ENCODE data around the gene CHCHD3.

The CHCHD3 gene

GRCh38 chr7:132755538-132756483 is 326.1 kb downstream of the CHCHD3 start (continued):
- TF ChIP-seq ZC3H10 (CRISPR knock-in tag; IDR thresholded peaks at IDR 0.05) = no peak

- TF ChIP-seq CSRNP3 (CRISPR knock-in tag; IDR thresholded peaks at IDR 0.05) (no peak), GLIS3 (CRISPR knock-in tag; IDR thresholded peaks at IDR 0.05) (no peak), POU6F1 (CRISPR knock-in tag; IDR thresholded peaks at IDR 0.05; ENCODE audit: borderline replicate concordance, low read depth) (no peak), CSDC2 (CRISPR knock-in tag; IDR thresholded peaks at IDR 0.05) (no peak), OSR1 (CRISPR knock-in tag; IDR thresholded peaks at IDR 0.05) (no peak), PATZ1 (CRISPR knock-in tag; IDR thresholded peaks at IDR 0.05; ENCODE audit: borderline replicate concordance) (no peak), ZFP30 (CRISPR knock-in tag; IDR thresholded peaks at IDR 0.05) (no peak), BACH2 (CRISPR knock-in tag; IDR thresholded peaks at IDR 0.05; ENCODE audit: borderline replicate concordance) (no peak), ZNF8 (CRISPR knock-in tag; IDR thresholded peaks at IDR 0.05) (no peak)
- ATAC-seq = no peak
These were observed 329.5 kb downstream of the CHCHD3 start for GRCh38 chr7:132752431-132752830.

DNA sequence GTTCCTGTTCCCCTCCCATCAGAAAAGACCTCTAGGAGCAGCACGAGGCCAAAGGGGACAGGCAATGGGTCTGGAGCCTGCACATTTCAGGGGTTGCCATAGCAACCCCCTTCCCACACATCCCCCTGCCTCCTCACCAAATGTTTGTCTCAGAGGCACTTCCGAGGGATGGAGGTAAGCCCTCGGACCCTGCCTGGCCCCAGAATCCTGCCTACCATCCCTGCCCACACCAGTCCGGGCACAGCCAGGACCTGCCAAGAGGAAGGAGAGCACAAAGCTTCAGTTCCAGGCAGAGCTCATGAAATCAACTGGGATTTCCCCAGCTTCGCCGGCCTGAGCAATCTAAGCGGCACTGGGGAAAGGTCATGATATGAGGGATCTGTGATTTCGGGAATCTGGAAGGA is 330.6 kb downstream of the CHCHD3 start:
- no peak for ATAC-seq
- TF ChIP-seq RARB (CRISPR knock-in tag; IDR thresholded peaks at IDR 0.05) (no peak), OSR1 (CRISPR knock-in tag; IDR thresholded peaks at IDR 0.05) (no peak), ISL1 (CRISPR knock-in tag; IDR thresholded peaks at IDR 0.05) (no peak), TOX (CRISPR knock-in tag; IDR thresholded peaks at IDR 0.05; ENCODE audit: borderline replicate concordance) (no peak), ZNF8 (CRISPR knock-in tag; IDR thresholded peaks at IDR 0.05) (no peak), ESRRG (CRISPR knock-in tag; IDR thresholded peaks at IDR 0.05) (no peak)

DNA sequence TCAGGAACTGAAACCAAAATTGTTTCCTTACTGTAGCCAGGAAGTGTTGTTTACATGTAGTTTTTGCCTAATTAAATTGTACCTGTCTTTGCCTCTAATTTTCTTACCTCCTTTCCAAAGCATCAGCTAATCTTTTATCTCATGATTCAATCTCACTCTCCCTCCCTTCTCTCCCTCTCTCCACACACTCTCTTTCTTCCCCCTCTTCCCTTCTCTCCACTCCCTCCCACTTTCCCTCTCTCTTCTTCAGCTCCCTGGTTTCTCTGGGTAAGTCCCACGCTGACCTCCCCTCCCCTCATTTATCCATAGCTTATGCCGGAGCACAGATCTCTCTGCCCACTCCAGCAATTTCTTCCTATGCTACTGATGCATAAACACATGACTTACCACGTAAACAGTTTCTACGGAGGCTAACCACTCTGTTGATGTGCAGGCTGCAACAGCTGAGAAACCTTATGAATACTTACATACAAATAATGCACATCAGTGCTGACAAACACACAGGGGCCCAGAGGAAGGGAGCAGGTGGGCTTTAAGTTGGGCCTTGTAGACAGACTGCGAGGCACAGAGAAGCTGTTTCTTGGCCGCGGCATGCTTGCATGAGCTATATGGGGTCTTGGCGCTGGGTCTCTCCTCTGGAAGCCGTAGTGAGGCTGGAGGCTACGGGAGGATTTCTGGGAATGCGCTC is 331.2 kb downstream of the CHCHD3 start:
- TF ChIP-seq ZFP3 (CRISPR knock-in tag; IDR thresholded peaks at IDR 0.05) (no peak), CSDC2 (CRISPR knock-in tag; IDR thresholded peaks at IDR 0.05) (no peak), ARNTL (CRISPR knock-in tag; IDR thresholded peaks at IDR 0.05; ENCODE audit: borderline replicate concordance, low read depth) (no peak), BACH2 (CRISPR knock-in tag; IDR thresholded peaks at IDR 0.05; ENCODE audit: borderline replicate concordance) (no peak), ZNF70 (CRISPR knock-in tag; IDR thresholded peaks at IDR 0.05) (no peak), GLIS3 (CRISPR knock-in tag; IDR thresholded peaks at IDR 0.05) (no peak), PPARA (CRISPR knock-in tag; IDR thresholded peaks at IDR 0.05; ENCODE audit: borderline replicate concordance) (no peak), ZFP30 (CRISPR knock-in tag; IDR thresholded peaks at IDR 0.05) (no peak), TCF4 (CRISPR knock-in tag; IDR thresholded peaks at IDR 0.05; ENCODE audit: borderline replicate concordance) (no peak), ESRRG (CRISPR knock-in tag; IDR thresholded peaks at IDR 0.05) (no peak), CSRNP3 (CRISPR knock-in tag; IDR thresholded peaks at IDR 0.05) (no peak), RARB (CRISPR knock-in tag; IDR thresholded peaks at IDR 0.05) (no peak)
- TF ChIP-seq, protein P1, sequence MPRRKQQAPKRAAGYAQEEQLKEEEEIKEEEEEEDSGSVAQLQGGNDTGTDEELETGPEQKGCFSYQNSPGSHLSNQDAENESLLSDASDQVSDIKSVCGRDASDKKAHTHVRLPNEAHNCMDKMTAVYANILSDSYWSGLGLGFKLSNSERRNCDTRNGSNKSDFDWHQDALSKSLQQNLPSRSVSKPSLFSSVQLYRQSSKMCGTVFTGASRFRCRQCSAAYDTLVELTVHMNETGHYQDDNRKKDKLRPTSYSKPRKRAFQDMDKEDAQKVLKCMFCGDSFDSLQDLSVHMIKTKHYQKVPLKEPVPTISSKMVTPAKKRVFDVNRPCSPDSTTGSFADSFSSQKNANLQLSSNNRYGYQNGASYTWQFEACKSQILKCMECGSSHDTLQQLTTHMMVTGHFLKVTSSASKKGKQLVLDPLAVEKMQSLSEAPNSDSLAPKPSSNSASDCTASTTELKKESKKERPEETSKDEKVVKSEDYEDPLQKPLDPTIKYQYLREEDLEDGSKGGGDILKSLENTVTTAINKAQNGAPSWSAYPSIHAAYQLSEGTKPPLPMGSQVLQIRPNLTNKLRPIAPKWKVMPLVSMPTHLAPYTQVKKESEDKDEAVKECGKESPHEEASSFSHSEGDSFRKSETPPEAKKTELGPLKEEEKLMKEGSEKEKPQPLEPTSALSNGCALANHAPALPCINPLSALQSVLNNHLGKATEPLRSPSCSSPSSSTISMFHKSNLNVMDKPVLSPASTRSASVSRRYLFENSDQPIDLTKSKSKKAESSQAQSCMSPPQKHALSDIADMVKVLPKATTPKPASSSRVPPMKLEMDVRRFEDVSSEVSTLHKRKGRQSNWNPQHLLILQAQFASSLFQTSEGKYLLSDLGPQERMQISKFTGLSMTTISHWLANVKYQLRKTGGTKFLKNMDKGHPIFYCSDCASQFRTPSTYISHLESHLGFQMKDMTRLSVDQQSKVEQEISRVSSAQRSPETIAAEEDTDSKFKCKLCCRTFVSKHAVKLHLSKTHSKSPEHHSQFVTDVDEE (CRISPR knock-in tag; IDR thresholded peaks at IDR 0.05) = no peak
- no peak for ATAC-seq

Data from SK-N-SH treated with all-trans-retinoic acid at 6 μM for 48 hours (cell line).